GM19023 (cell line): Measurements from ENCODE around the gene PDZRN3.
"Not testable (repeated sequence)": the region's sequence is repeated elsewhere in the genome, so short reads cannot be mapped to it uniquely, and the experiment has no call there.

Experiments
- ATAC-seq: cut with Tn5 transposase; IDR thresholded peaks from one replicate; pipeline ENCODE4 v1.9.1; 2021; ENCODE audit warnings: mild to moderate bottlenecking, moderate library complexity; ENCODE audit not compliant: unreplicated experiment

PDZRN3 gene

GRCh38 chr3:73597476-73597875, 27.3 kb downstream of the PDZRN3 start:
- ATAC-seq = no peak

- ATAC-seq = no peak
Measured at GRCh38 chr3:73592154-73593144, 32.3 kb downstream of the PDZRN3 start.

DNA sequence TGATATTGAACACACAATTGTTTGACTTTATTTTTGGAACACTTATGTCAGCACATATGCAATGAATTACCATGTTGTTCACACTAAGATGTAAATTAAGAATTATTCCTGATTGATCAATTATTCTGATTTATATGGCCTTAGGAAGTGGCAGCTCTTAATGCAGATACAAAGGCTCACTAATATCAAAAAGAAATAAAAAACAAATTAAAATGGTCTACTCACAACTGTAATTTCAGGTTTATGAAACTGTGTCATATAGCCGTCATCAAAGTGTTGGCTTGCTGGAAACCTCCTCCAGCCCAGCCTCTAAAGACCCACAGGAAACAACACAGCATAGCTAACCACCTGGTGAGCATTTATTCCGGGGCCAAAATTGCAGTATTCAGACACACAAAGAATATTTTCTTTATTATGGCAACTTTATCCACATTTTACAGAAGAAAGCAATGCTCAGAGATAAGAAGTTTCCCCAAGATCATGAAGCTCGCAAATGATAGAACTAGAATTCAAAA, 33.4 kb downstream of the PDZRN3 start:
- no peak for ATAC-seq

DNA sequence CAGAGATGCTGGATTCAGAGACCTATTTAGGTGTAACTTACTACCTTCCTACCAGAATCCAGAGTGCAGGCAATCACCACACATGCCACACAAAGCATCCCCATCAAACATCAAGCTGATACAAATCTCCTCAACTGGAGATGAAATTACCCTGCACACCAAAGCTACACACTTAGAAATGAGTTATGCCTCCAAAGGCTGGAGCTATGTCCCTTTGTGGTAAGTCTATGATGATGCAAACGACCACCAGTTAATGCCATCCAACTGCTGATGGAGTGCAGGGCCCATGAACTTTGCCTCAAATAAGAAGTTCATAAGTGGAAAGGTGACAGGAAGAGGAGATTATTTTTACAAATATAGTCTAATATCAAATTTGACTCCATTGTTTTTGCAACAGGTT, 38.1 kb downstream of the PDZRN3 start:
- ATAC-seq = no peak

DNA sequence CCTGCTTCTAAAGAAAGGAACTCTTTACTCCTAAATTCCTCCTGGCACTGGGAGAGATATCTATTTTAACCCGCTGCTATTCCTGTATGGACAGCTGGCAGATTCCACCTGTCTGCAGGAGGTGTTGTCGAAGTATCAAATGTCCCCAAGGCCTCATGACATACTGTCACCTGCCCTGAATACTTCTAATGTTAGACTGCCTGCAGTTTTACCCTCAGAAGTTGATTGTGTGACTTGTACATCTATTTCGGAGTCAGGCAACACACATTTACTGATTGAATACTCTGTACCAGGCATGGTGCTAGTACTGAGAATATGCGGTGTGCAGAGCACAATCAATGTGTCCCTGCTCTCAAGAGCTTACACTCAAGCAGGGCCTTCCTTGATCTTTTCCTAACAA, 38.6 kb downstream of the PDZRN3 start:
- no peak for ATAC-seq

DNA sequence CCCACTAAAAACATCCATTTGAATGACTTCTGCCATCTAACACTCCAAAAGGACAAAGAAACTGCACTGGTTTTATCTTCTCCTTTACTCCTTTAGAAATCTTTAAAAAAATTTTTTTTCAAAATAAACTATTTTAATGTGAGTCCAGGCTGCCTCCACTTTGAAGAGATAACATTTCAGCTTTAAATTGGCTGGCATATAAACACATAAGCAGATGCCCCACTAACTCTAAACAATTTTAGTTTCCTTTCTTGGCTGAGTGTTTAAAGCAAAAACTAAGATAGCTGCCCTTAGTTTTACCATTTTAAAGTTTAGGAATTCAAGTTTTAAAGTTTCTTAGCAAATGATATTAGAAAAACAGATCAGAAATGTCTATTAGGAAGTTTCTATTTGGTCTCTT, 39.9 kb downstream of the PDZRN3 start:
- no peak for ATAC-seq

GRCh38 chr3:73582535-73582934, 42.2 kb downstream of the PDZRN3 start:
- ATAC-seq = no peak

- ATAC-seq = no peak
Measured at GRCh38 chr3:73581134-73581846, 43.5 kb downstream of the PDZRN3 start.

DNA sequence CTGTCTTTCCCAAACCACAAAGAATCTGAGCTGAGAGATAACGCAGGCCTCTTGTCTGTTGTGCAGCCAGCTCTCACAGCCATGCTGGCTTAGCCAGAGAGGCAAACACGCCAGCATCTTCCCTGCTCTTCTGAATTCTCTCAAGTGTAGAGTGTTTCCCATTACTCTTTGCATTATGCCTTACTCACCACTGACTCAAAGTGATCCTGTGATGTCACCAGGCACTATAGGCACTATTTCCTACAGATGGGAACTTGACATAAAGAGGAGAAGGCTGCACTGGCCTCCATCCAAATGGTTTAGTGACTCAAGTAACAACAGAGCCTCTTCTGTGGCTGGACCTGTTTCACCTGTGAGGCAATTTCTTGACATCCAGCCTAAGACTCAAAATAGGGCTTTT, 44.4 kb downstream of the PDZRN3 start:
- no peak for ATAC-seq

DNA sequence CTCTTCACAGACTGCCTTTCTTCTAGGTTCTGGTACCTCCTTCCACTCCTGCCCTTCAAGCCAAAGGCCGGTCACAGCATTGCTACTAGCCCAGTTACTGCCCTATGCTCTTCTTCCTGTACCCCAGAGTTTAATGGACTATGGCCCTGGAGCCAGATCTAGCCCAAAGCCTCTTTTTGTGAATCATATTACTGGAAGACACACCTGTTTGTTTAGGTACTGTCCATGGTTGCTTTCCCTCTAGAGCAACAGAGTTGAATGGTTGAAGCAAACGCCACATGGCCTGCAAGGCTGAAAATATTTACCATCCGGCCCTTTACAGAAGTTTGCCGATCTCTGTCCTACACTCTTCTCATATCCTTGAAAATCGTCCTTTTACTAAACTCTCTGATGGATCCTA, 47.0 kb downstream of the PDZRN3 start:
- no peak for ATAC-seq

DNA sequence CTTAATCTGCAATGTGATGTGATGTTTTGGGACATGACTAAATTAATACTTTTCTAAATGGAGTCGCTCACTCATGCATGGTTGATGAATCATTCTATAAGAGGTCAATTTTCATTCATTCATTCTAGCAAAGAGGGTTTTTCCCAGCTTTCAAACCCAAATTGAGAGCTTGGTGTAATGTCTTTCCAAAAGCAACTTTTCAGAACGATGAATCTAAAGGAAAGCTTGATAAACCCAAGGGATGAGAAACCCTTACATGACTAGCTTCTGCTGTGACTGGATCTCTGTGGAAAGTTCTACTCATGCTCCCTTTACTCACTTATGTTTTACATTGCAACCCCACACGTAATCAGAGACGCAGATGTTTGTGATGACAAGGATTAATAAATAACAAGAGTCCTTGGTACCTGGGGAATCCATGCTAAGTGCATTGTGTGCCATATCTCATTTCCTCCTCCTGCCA, 47.7 kb downstream of the PDZRN3 start:
- no peak for ATAC-seq

DNA sequence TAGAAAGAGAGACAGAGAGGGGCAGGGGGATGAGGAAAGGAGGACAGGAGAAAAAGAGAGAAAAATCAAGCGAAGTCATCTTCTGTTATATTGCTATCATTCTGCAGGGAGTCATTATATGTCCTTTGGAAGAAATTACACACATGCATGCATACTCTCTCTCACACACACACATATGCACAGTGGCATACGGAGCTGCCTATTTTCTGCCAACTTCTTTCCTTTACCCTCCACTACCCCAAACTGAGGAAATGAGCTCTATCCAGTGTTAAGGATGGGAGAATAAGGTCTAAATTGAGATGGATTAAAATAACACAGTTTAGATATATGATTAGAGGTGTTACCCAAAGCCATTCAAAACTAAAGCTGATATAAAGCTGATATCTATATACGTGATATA, 48.8 kb downstream of the PDZRN3 start:
- no peak for ATAC-seq

DNA sequence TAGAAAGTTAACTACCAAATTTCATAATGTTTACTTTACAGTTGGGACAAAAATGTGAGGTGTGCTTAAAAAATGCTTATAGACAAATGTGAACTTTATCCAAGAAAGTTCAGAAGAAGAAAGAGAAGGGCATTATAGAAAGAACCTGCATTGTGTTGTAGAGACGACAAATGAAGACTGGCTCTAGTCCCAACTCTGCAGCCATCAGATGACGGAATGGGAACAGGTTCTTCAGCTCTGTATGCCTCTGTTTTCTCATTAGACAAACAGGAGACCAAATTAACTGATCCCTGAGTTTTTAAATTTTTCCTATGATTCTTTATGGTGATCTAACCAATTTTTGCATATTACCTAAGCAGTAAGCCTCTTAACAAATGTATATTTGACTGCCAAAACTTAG, 49.2 kb downstream of the PDZRN3 start:
- no peak for ATAC-seq

GRCh38 chr3:73573204-73573603, 51.5 kb downstream of the PDZRN3 start:
- no peak for ATAC-seq

GRCh38 chr3:73572368-73572767, 52.4 kb downstream of the PDZRN3 start:
- no peak for ATAC-seq

DNA sequence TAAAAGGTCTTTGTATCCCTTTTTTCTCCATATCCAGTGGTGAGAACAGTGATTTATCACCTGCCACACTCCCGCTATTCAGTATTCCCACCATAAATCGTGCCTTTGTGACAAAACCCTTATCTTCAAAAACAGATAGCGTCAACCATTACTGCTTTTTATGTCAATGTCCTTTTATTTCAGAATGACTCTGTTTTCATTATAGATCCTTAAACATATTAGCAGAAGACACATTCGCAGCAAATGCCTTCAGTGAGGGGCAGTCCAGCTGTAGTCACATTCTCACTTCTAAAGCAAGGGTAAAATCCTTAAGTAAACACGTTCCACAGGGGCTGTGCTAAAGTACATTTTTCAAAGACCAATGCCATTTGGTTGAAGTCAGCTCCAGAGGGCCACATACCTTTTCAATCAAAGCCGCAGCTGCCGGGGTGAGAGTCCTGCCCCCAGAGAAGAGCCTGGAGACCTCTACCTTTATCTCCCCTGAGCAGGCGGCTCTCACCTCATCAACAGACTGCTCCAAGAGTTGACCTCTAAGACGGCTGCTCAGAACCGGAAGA, 53.4 kb downstream of the PDZRN3 start:
- ATAC-seq = no peak

DNA sequence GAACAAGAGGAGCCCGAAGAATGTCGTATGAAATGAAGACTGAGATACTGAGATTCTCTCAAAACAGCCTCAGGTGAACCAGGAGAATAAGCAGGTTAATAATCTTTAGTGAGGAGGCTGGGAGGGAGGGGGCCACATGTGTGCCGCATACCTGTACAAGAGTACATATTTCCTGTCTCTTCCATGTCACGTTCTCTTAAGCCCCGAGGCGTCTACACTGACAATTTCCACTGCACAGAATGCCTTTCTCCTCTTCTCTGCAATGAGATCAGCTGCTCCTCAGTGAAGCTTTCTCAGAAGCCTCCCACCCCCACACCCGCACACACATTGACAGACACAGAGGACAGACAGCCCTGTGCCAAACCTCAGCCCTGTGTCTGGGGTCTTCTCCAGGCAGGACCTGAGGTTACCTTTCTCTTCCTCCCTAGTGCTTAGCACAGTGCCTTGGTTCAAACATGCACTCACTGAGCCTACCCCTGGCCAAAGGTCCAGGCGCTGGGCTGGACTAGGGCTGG, 55.4 kb downstream of the PDZRN3 start:
- ATAC-seq = no peak

- no peak for ATAC-seq
Measured at GRCh38 chr3:73568371-73568862, 56.3 kb downstream of the PDZRN3 start.

DNA sequence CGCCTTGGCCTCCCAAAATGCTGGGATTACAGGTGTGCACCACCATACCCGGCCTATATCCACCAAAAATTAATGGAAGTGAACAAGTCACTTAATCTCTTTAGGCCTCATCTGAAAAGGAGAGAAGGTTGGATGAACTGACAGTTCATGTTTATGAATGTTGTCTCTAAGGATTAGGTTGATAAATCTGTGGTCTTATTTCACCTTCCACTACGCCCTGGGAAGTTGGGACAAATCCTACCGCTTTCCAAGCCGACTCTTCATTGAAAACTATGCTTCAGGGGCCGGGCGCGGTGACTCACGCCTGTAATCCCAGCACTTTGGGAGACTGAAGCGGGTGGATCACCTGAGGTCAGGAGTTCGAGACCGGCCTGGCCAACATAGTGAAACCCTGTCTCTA, 59.4 kb downstream of the PDZRN3 start:
- not testable (repeated sequence) for ATAC-seq

GRCh38 chr3:73563896-73564582, 60.7 kb downstream of the PDZRN3 start:
- no peak for ATAC-seq
